ENCODE results near the gene CFP. TPM values are rescaled to one million over a fixed set of nuclear protein-coding genes. Genes with fewer than 3 reads are reported as not detected.
A peak's percentile ranks its signal among the peaks of the same experiment; 100 is the strongest.

The CFP gene
- total RNA-seq, 6 experiments from 2014 or later = 0.05 to 0.28 (median 0.13) TPM

- peaks cover 60% of the 10 kb centered on the region for H3K4me1 Mint-ChIP-seq (ENCODE audit: low read depth)
- TF ChIP-seq CTCF (IDR thresholded peaks at IDR 0.05) = 0 out of 2 replicates have a peak, but pooled peaks have one; percentile 7
- peaks cover 13% of the 10 kb centered on the region for H3K36me3 Mint-ChIP-seq (ENCODE audit: low read depth)
- DNase-seq = peak; percentile 91
- peaks cover 4% of the 10 kb centered on the region for H3K27me3 Mint-ChIP-seq (ENCODE audit: insufficient read depth)
- H3K4me3 Mint-ChIP-seq = peak within 1 kb of the TSS; percentile 90
- peak within 1 kb of the TSS; percentile 89 for H3K27ac Mint-ChIP-seq
- H3K9me3 Mint-ChIP-seq = no peaks in the 10 kb centered on the region
Measured at GRCh38 chrX:47581731-47582647, 47.7 kb downstream of the CFP start, which contains the start of gene TIMP1. TIMP1 (plus strand) TSS chrX:47582436; CDS start chrX:47583416, 980 bp downstream.

DNA sequence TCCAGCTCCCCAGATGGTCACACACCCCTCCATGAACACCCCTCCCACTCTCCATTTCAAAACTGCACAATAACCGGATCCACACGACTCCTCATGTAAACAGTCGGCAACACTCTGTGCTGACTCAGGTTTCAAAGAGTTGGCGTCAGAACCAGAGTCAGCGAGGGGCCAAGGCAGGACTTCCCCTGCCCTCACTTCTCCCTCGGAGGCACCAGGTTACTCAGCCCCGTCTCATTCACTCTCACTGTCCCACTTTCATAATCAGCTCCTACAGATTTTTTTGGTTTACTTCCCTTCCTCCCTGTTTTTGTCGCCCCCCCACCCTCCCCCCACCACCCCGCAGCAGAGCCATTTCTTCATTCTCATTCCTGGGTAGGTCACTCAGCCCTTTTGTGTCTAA is 50.2 kb downstream of the CFP start:
- peaks cover 2% of the 10 kb centered on the region; the same call in 1 of the 2 replicates for H3K27me3 Mint-ChIP-seq (ENCODE audit: insufficient read depth)
- peaks cover 9% of the 10 kb centered on the region for H3K36me3 Mint-ChIP-seq (ENCODE audit: low read depth)
- H3K4me1 Mint-ChIP-seq (ENCODE audit: low read depth) = peaks cover 53% of the 10 kb centered on the region
- peak overlapping the region; percentile 95 for H3K27ac Mint-ChIP-seq
- no peaks in the 10 kb centered on the region for H3K9me3 Mint-ChIP-seq
- TF ChIP-seq CTCF (IDR thresholded peaks at IDR 0.05) = no peak
- peak overlapping the region; percentile 81 for H3K4me3 Mint-ChIP-seq
- DNase-seq = peak; percentile 40

DNA sequence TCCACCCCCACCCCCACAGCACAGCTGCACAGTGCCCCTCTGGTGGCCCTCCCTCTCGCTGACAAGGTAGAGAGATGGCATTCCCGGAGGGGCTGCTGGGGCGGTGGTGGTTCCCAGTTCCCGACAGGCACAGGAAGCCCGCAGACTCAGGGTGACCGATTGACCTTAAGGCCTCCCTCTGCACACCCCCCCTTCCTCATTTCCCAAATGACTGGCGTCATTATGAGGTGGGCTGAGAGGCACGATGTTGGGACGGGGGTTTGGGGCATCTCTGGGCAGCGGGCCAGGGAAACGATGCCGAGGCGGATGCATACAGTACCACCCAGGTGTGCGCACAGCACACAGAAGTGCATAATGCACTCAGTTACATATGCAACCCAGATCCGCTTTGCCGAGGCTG is 51.0 kb downstream of the CFP start:
- no peaks in the 10 kb centered on the region for H3K9me3 Mint-ChIP-seq
- no peak overlapping the region; the same call in 1 of the 2 replicates for H3K27ac Mint-ChIP-seq
- no peak for TF ChIP-seq CTCF (IDR thresholded peaks at IDR 0.05)
- peaks cover 46% of the 10 kb centered on the region for H3K4me1 Mint-ChIP-seq (ENCODE audit: low read depth)
- no peak for DNase-seq
- H3K36me3 Mint-ChIP-seq (ENCODE audit: low read depth) = peaks cover 4% of the 10 kb centered on the region
- H3K4me3 Mint-ChIP-seq = no peak overlapping the region
- H3K27me3 Mint-ChIP-seq (ENCODE audit: insufficient read depth) = peaks cover 2% of the 10 kb centered on the region; the same call in 1 of the 2 replicates

GRCh38 chrX:47577901-47578300 is 51.8 kb downstream of the CFP start:
- no peak for TF ChIP-seq CTCF (IDR thresholded peaks at IDR 0.05)
- Mint-ChIP-seq H3K4me1 (ENCODE audit: low read depth) (peaks cover 49% of the 10 kb centered on the region), H3K36me3 (ENCODE audit: low read depth) (no peaks in the 10 kb centered on the region), H3K9me3 (no peaks in the 10 kb centered on the region), H3K27ac (peak overlapping the region; percentile 27; the same call in 1 of the 2 replicates), H3K4me3 (no peak overlapping the region), H3K27me3 (ENCODE audit: insufficient read depth) (peaks cover 2% of the 10 kb centered on the region)
- DNase-seq = no peak

DNA sequence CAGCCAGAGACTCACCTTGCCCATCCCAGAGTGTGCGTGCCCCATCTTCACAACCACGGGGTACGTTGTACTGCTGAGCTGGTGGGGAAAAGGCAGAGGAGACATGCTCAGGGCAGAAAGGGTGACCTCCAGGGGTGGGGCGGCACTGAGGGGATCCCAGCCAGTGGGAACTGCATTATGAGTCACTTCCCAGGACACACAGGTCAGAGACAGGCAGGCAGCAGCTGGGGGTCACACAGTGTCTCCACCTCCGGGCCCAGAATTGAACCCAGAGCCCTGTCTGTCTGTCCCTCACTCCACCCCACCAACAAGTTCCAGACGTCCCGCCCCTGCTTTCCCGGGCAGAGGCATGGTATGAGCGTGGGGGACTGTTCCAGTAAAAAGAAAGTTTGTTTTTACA is 52.3 kb downstream of the CFP start:
- peaks cover 2% of the 10 kb centered on the region for H3K27me3 Mint-ChIP-seq (ENCODE audit: insufficient read depth)
- no peak for DNase-seq
- H3K36me3 Mint-ChIP-seq (ENCODE audit: low read depth) = no peaks in the 10 kb centered on the region
- no peaks in the 10 kb centered on the region for H3K9me3 Mint-ChIP-seq
- H3K4me3 Mint-ChIP-seq = no peak overlapping the region
- peaks cover 54% of the 10 kb centered on the region for H3K4me1 Mint-ChIP-seq (ENCODE audit: low read depth)
- no peak overlapping the region for H3K27ac Mint-ChIP-seq
- no peak for TF ChIP-seq CTCF (IDR thresholded peaks at IDR 0.05)

All from HFFc6 (cell line).